Left ventricle myocardium superior (tissue), 1 donor: ENCODE measurements around the gene PTH1R. TPM values are rescaled to one million over a fixed set of nuclear protein-coding genes. Genes with fewer than 3 reads are reported as not detected.
A peak's percentile ranks its signal among the peaks of the same experiment; 100 is the strongest.

Experiments
- ATAC-seq: fragments of 200-7000 bp; cut with Tn5 transposase; one replicate; pipeline ENCODE4 v1.9.1; 2020; ENCODE audit warnings: mild to moderate bottlenecking, moderate library complexity
- DNase-seq: peaks from one replicate; pipeline ENCODE4 v3.0.0-alpha.2; 2020
- intact Hi-C: fragments of 100-400 bp; cut with micrococcal nuclease; formaldehyde crosslinking; loops from one replicate; pipeline ENCODE4 v1.11.0; 2022
- total RNA-seq: library from RNA; stranded (reverse); fragmentation: NEBNext Ultra II Directional; extraction: Animal tissue kit (Norgen Biotek cat#: 25700); gene quantifications from one replicate; pipeline ENCODE4 v1.2.1, GENCODE V29; 2021
- donor health status: DM: no; HTN: yes; CAD: no; lungs with severe emphysema.

Gene PTH1R
- total RNA-seq, 1 donor from 2014 or later = 13.0 TPM

DNA sequence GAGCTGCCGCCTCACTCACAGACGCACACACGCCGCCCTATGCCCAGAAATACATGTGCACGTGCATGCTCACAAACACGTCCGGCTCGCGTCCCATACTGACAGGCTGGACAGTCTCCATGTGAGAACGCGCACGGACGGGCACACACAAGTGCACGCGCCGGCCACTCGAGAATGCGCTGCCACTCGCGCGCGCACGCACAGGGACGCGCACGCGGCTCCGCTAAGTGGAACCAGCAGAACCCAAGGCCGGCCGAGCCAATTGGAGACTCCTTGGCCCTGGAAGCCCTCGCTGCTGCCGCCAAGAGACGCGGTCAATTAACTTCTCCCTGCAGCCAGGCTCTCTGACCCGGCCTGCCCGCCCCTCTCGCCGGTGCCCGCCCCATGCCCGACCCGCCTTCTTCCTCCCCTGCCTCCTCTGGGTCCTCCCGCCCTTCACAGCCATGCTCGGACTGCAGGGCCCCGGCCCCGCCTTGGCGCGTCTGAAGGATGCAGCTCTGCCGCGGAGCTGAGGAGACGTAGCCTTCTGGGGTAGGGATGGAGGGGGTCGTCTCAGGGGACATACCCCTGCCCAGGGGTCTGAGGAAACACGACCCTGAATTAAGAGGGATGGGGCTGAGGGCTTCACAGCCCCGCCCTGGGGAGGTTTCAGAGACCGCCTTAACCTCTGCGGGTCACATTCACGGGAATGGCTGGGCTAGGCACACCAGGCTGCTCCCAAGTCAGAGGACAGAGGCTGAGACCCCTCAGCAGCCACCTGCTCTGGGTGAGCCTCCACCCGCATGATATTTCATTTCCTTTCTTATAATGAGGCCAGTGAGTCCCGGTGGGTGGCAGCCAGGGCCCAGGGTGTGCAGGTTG lies 15.0 kb downstream of the PTH1R start:
- intact Hi-C loops = no loop called here
- peak; percentile 77 for ATAC-seq
- DNase-seq = peak; percentile 85

DNA sequence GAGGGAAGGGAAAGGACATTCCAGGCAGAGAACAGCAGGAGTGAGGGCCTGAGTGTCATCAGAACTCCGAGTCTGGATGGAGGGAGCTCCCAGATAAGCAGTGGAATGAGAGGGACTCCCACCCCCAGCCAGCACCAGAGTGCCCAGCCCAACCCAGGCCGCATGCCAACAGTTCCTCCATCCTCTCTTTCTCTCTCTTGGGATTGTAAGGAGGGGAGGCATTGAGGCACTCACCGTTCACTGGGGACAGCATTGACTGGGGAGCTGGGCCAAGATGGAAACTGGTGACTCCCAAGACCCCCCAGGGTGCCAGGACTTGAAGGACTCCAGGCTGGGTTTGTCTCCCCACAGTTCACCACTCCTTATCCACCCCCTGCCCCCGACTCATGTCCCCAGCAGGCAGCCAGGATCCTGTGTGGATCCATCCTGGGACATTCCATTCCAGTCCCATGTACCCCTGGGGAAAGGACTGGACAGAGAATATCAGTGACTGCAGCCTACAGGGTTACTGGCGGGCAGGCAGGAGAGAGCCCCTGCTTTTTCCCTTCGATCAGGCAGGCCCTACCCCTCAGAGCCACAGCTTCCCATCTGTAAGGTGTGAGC lies 15.7 kb downstream of the PTH1R start:
- intact Hi-C loops = no loop called here
- DNase-seq (peak; percentile 50), ATAC-seq (peak; percentile 34)

DNA sequence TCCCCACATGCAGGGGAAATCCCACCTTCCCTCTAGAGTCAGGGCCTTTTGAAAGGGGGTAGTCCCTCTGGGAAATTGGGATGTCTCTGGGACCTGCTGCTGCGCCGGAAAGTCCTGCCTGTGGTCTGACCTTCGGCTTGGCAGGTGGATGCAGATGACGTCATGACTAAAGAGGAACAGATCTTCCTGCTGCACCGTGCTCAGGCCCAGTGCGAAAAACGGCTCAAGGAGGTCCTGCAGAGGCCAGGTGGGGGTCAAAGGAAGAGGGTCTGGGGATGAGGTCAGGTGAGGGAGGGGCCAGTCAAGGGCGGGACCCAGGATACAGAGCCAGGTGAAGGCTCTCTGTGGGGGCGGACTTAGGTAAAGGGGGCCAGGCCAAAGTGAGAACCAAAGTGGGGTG lies 16.2 kb downstream of the PTH1R start:
- ATAC-seq = no peak
- intact Hi-C loops = no loop called here

DNA sequence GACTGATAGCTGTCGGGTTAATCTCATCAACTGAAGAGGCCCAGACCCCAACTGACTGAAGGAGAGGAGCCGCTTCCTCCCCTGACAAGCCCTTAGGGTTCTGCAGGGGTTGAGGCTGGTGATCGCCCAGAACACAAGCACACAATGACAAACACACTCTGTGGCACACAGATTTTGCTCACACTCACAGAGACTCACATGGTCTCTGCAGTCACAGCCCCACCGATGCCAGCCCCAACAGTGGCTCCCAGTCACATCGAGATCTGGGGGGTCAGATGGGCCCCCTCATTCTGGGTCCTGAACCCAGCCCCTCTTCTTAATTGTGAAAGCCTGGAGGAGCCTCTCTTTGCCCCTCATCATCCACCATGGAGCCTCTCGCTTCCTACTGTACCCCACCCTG lies 16.7 kb downstream of the PTH1R start:
- no peak for ATAC-seq
- intact Hi-C loops = no loop called here
- DNase-seq = no peak

More for the DNA sequence above, 16.2 kb downstream of the PTH1R start:
- DNase-seq = peak; percentile 26

DNA sequence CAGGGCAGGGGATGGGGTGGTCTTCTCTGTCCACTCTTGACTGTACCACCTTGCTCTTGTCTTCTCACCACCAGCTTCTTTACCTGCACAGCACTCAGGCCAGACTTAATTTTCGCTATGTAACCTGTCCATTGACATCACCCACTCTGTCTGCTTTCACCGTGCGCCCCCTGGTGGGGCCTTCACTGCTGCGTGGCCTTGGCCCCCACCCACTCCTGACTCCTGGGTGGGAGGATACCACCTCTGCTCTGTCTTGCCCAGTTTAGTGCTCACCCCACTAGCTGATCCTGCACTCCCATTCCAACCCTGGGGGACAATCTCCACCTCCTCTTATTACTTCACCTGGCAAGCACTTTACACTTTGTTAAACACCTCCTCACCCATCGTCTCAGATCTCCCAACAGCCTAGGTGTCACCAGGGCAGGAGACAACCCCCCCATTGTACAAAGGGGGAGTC lies 17.7 kb downstream of the PTH1R start:
- DNase-seq = peak; percentile 93
- ATAC-seq = peak; percentile 51
- intact Hi-C loops = no loop called here

DNA sequence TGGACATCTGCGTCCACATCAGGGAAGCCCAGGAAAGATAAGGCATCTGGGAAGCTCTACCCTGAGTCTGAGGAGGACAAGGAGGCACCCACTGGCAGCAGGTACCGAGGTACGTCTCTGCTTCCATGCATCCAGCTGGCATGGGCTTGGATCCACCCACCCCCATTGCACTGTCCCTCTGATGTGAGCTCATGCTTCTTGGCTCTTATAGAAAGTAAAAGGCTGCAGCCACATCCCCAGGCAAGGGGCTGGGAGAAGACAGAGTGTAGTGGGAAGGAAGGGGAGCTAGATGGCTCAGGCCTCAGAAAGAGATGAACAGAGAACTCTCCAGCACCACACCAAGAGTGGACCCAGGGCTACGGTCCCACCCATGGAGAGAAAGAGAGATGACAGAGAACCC lies 18.2 kb downstream of the PTH1R start:
- intact Hi-C loops = no loop called here
- DNase-seq (no peak), ATAC-seq (no peak)

DNA sequence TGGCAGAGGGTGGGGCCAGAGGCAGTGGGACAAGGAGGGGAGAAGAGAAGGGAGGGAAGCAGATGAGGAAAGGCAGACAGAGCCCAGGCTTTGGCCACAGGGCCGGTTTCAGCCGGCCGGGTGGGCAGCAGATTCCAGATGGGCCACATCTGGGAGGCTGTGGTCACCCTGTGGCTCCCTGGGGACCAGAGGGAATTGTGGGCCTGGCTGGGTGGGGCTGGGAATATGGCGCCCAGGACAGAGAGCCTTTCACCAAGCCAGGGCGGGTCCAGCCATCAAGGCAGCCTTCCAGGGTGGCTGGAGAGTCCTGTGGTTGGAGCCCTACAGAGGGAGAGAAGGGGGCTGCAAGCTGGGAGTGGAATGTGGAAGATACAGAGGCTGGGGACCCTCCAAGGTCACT lies 18.9 kb downstream of the PTH1R start:
- intact Hi-C loops = no loop called here
- DNase-seq (peak; percentile 37), ATAC-seq (no peak)

DNA sequence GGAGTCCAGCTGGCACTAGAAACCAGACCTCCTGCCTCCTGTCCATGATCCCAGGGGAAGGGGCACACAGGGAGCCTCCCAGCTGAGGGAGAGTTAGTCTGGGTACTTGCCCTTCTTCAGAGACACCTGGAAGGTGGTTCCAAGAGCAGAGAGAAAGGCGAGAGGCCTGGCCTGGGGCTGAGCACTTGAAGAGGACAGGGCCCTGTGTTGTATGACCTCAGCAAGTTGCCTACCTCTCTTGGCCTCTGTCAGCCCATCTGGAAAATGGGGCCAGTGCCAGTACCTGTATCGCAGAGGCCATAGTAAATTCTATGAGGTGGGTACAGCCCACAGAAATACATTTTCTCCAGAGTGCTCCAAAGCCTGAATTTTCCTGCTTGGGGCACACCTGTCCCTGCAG lies 19.5 kb downstream of the PTH1R start:
- ATAC-seq (no peak), DNase-seq (peak; percentile 21)
- intact Hi-C loops = no loop called here

DNA sequence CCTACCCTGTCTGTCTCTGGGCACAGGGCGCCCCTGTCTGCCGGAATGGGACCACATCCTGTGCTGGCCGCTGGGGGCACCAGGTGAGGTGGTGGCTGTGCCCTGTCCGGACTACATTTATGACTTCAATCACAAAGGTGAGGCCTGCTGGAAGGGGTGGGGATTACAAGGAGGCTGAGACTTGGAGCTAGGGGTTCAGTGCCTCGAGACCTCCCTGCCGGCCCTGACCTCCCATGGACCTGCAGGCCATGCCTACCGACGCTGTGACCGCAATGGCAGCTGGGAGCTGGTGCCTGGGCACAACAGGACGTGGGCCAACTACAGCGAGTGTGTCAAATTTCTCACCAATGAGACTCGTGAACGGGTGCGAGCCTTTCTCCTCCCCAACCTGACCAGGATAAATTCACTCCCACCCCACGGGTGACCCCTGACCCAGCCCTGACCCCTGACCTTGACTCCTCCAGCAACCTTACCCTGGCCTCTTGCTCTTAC lies 20.4 kb downstream of the PTH1R start:
- ATAC-seq (no peak), DNase-seq (peak; percentile 28)
- intact Hi-C loops = no loop called here

DNA sequence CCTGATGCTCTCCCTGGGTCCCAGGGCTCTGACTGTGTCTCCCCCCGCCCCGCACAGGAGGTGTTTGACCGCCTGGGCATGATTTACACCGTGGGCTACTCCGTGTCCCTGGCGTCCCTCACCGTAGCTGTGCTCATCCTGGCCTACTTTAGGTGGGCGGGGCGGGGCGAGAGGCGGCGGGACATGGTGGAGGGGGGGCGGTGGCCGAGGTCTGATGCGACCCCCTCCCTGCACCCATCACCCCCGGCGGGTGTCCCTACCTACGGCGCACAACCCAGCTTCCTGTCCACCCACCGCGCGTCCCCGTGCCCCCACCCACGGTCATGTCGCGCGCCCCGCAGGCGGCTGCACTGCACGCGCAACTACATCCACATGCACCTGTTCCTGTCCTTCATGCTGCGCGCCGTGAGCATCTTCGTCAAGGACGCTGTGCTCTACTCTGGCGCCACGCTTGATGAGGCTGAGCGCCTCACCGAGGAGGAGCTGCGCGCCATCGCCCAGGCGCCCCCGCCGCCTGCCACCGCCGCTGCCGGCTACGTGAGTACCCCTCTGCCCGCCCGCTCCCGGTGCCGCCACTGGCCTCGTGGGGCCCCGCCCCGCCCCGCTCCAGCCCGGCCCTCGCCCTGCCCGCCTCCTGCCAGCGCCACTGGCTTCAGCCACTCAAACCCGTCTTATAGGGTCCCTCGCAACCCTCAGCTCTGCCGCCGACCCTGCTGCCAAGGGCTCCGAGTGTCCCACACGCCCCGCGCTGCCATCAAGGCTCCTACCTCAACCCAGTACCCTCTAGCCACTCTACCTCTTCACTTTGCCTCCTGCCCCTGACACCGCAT lies 21.0 kb downstream of the PTH1R start:
- intact Hi-C loops = no loop called here
- DNase-seq (peak; percentile 36), ATAC-seq (peak; percentile 18)

DNA sequence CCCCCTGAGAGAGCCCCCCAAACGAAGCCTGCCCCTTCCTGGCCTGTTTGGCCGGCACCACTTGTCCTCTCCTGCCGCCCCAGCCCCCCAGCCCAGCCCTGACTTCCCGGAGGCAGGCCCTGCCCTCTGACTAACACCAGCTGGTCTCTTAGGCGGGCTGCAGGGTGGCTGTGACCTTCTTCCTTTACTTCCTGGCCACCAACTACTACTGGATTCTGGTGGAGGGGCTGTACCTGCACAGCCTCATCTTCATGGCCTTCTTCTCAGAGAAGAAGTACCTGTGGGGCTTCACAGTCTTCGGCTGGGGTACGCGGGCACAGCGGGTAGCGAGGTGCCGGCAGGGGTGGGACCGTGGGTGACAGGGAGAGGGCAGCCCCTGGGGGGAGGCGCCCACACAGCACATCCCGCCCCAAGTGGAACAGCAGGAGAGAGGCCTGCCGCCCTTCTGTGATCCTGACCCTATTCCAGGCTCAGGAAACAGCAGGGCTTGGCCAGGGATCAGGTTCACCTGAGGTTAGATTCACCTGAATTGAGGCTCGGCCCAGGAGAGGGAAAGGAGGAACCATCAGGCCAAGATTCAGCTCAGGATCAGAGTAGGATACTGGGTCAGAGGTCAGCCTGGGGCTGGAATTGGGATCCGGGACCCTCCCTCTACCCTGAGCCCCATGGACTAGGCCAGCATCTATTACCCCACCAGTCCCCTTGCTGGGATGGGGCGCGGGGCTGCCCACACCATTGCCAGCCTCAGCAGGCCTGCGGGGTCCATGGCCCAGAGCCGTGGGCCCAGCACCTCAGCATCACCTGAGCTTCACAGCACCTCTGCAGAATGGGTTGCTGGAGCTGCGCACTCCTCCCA lies 21.9 kb downstream of the PTH1R start:
- ATAC-seq (no peak), DNase-seq (peak; percentile 36)
- intact Hi-C loops = no loop called here

DNA sequence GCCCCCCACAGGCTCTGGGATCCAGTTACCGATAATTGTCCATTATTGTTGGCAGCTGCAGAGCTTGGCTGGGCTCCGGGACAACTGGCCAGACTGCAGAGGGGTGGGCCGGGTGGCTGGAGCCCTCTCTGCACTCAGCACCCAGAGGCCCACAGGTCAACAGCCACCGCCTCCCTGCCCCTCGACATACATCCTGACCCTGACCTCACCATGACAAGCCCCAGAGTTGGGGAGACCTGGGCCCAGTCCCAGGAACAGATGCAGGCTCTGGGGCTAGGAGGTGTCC lies 22.4 kb downstream of the PTH1R start:
- intact Hi-C loops = no loop called here
- ATAC-seq (peak; percentile 3), DNase-seq (peak; percentile 51)

DNA sequence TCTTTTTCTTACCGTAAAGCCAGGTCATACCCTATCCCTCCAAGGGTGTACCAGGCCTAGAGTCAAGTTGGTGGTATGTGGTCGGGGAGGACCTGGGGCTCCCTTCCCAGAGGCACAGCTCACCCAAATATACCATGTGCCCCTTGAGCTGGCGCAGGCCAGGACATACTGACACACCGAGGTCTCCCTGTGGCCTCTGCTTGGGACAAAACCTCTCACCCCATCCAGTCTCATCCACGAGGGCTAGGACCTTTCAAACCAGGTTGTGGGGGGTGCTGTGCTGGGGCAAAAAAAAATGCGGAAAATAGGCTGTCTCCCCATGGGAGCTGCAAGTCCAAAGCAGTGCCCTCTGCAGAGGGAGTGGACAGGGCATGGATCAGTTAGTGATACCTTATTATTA lies 22.8 kb downstream of the PTH1R start:
- DNase-seq (no peak), ATAC-seq (no peak)
- intact Hi-C loops = no loop called here

DNA sequence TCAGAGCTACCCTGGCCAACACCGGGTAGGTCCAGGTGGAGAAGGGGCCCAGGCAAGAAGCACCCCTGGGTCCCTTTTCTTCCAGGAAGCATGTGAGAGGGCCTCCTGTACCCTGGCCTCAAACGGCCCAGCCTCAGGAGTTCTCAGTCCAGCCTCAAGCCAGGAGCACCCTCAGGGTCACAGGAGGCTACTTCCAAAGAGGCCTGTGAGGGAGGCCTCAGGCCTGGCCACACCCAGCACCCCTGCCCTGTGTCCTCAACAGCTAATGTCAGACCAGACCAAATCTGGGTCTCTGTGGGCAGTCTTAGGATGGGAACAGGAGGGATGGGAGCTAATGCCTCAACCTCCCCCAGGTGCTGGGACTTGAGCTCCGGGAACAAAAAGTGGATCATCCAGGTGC lies 23.5 kb downstream of the PTH1R start:
- intact Hi-C loops = no loop called here
- ATAC-seq (no peak), DNase-seq (no peak)

DNA sequence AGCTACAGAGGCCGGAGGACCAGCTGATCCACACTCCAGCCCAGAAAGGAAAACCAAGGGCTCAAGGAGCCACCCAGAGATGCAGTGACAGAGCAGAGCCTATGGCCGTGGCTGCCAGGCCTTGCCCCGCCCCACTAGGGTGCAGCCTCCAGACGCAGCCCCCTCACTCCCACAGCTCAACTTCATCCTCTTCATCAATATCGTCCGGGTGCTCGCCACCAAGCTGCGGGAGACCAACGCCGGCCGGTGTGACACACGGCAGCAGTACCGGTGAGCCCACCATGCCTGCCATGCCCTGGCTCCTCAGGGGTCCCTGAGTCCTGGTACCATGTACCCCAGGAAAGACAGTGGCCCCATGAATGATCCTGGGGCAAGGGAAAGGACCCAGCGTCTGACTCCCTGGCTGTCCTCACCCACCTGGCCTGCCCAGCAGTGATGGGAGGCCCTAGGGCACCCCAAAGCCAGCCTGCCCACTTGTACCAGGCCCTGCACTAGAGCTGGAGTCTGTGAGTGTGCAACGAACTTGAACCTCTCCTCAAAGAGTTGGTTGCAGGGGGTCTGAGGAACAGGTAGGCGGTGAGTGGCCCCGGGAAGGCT lies 24.2 kb downstream of the PTH1R start:
- intact Hi-C loops = no loop called here
- ATAC-seq (no peak), DNase-seq (peak; percentile 19)

DNA sequence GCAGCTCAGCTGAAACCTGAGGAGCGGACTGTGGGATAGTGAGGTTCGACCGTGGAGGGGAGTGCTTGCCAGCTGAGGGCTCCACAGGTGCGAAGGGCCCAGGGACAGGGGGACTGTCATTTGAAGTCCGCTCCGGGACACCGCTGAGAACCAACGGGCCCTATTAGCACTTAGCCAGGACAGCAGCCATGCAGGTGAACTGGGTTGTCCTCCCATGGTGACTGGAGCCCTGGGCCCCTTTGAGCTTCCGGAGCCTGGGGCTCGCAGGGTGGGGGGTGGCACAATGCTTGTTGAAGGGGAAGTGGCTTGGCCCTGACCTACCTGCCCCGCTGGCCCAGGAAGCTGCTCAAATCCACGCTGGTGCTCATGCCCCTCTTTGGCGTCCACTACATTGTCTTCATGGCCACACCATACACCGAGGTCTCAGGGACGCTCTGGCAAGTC lies 24.7 kb downstream of the PTH1R start:
- intact Hi-C loops = no loop called here
- peak; percentile 24 for DNase-seq
- no peak for ATAC-seq

DNA sequence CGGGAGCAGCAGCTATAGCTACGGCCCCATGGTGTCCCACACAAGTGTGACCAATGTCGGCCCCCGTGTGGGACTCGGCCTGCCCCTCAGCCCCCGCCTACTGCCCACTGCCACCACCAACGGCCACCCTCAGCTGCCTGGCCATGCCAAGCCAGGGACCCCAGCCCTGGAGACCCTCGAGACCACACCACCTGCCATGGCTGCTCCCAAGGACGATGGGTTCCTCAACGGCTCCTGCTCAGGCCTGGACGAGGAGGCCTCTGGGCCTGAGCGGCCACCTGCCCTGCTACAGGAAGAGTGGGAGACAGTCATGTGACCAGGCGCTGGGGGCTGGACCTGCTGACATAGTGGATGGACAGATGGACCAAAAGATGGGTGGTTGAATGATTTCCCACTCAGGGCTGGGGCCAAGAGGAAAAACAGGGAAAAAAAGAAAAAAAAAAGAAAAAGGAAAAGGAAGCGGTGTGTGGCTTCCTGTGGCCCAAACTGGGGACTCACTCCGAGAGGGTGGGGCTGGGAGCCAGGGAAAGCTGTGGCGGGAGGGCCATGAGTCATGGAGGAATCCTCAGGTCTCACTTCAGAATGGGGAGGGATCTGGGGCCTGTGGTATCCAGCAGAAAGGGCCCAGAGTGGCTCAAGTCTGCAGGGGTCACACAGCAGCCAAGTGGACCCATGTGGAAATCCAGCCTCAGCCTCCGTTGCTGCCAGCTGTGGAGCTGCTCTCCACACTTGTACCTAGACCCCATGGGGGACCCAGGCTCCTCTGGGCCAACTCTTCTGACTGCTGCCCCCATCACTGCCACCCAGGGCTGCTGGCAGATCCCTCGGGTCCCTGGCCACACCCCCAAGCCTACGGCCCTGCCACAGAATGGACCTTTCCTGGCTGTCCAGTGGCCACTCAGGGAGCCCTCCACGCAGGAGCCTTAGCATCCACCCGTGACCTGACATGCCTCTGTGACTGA lies 26.1 kb downstream of the PTH1R start:
- no peak for ATAC-seq
- peak; percentile 28 for DNase-seq
- intact Hi-C loops = no loop called here
